ENCODE results near the gene CDH4. TPM values are rescaled to one million over a fixed set of nuclear protein-coding genes. Genes with fewer than 3 reads are reported as not detected.
A peak's percentile ranks its signal among the peaks of the same experiment; 100 is the strongest.
"Not testable (repeated sequence)": the region's sequence is repeated elsewhere in the genome, so short reads cannot be mapped to it uniquely, and the experiment has no call there.

CDH4 gene
- total RNA-seq, 1 experiment from 2014 or later: not detected

- H3K27me3 ChIP-seq (ENCODE audit: low read length); H3K36me3 ChIP-seq (ENCODE audit: insufficient read depth, low read length); H3K4me1 ChIP-seq (ENCODE audit: low read length); DNase-seq; H3K79me2 ChIP-seq (ENCODE audit: low read length); H3K9ac ChIP-seq (ENCODE audit: low read length); H3K9me2 ChIP-seq (replicated peaks; ENCODE audit: insufficient read depth, low read length); H4K20me1 ChIP-seq (ENCODE audit: insufficient read depth, low read depth, low read length); H3K4me3 ChIP-seq (ENCODE audit: low read length); H3K4me2 ChIP-seq (ENCODE audit: low read depth, low read length, poor library complexity, severe bottlenecking); H3K27ac ChIP-seq (ENCODE audit: low read length); H3K9me3 ChIP-seq (ENCODE audit: low read length); H2AFZ ChIP-seq (ENCODE audit: low read length): not testable (repeated sequence)
These were observed 696.0 kb downstream of the CDH4 start for GRCh38 chr20:61948056-61948455.

- Histone ChIP-seq H3K9ac (ENCODE audit: low read length) (no peak overlapping the region), H3K4me3 (ENCODE audit: low read length) (no peak overlapping the region), H3K79me2 (ENCODE audit: low read length) (no peaks in the 10 kb centered on the region), H3K9me2 (replicated peaks; ENCODE audit: insufficient read depth, low read length) (no peaks in the 10 kb centered on the region), H3K27me3 (ENCODE audit: low read length) (no peaks in the 10 kb centered on the region), H3K27ac (ENCODE audit: low read length) (no peak overlapping the region), H3K4me2 (ENCODE audit: low read depth, low read length, poor library complexity, severe bottlenecking) (no peak overlapping the region), H2AFZ (ENCODE audit: low read length) (no peak overlapping the region), H3K4me1 (ENCODE audit: low read length) (no peaks in the 10 kb centered on the region), H3K9me3 (ENCODE audit: low read length) (no peaks in the 10 kb centered on the region), H4K20me1 (ENCODE audit: insufficient read depth, low read depth, low read length) (no peaks in the 10 kb centered on the region), H3K36me3 (ENCODE audit: insufficient read depth, low read length) (no peaks in the 10 kb centered on the region)
- no peak for DNase-seq
These were observed 696.7 kb downstream of the CDH4 start for GRCh38 chr20:61948586-61949362.

DNA sequence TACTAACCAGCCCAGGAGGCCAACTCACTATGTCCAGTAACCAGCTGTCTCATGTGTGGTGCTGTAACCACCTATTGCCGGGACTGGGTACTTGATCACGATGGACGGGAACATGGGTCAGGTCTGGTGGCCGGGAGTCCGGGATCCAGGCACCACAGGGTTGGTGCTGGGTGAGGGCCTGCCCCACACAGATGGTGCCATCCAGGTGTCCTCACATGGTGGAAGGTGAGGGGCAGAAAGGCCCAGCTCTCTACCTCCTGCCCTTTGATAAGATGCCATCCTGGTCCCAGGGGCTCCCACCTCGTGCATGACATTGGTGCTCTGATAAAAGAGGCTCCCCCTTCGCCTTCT is 697.3 kb downstream of the CDH4 start:
- Histone ChIP-seq H2AFZ (ENCODE audit: low read length) (no peak overlapping the region), H4K20me1 (ENCODE audit: insufficient read depth, low read depth, low read length) (peaks cover 1% of the 10 kb centered on the region), H3K9ac (ENCODE audit: low read length) (no peak overlapping the region), H3K27ac (ENCODE audit: low read length) (no peak overlapping the region), H3K79me2 (ENCODE audit: low read length) (no peaks in the 10 kb centered on the region), H3K27me3 (ENCODE audit: low read length) (no peaks in the 10 kb centered on the region), H3K4me2 (ENCODE audit: low read depth, low read length, poor library complexity, severe bottlenecking) (no peak overlapping the region), H3K9me2 (replicated peaks; ENCODE audit: insufficient read depth, low read length) (no peaks in the 10 kb centered on the region), H3K36me3 (ENCODE audit: insufficient read depth, low read length) (no peaks in the 10 kb centered on the region), H3K9me3 (ENCODE audit: low read length) (no peaks in the 10 kb centered on the region), H3K4me1 (ENCODE audit: low read length) (no peaks in the 10 kb centered on the region), H3K4me3 (ENCODE audit: low read length) (no peak overlapping the region)
- DNase-seq: no peak

GRCh38 chr20:61949714-61950640 is 697.9 kb downstream of the CDH4 start:
- Histone ChIP-seq H3K27me3 (ENCODE audit: low read length) (no peaks in the 10 kb centered on the region), H4K20me1 (ENCODE audit: insufficient read depth, low read depth, low read length) (peaks cover 8% of the 10 kb centered on the region), H3K79me2 (ENCODE audit: low read length) (no peaks in the 10 kb centered on the region), H3K4me2 (ENCODE audit: low read depth, low read length, poor library complexity, severe bottlenecking) (no peak overlapping the region), H3K9me3 (ENCODE audit: low read length) (no peaks in the 10 kb centered on the region), H3K9ac (ENCODE audit: low read length) (no peak overlapping the region), H3K36me3 (ENCODE audit: insufficient read depth, low read length) (no peaks in the 10 kb centered on the region), H3K27ac (ENCODE audit: low read length) (no peak overlapping the region), H3K9me2 (replicated peaks; ENCODE audit: insufficient read depth, low read length) (no peaks in the 10 kb centered on the region), H3K4me1 (ENCODE audit: low read length) (no peaks in the 10 kb centered on the region), H3K4me3 (ENCODE audit: low read length) (no peak overlapping the region), H2AFZ (ENCODE audit: low read length) (no peak overlapping the region)
- peak; percentile 34 for DNase-seq

DNA sequence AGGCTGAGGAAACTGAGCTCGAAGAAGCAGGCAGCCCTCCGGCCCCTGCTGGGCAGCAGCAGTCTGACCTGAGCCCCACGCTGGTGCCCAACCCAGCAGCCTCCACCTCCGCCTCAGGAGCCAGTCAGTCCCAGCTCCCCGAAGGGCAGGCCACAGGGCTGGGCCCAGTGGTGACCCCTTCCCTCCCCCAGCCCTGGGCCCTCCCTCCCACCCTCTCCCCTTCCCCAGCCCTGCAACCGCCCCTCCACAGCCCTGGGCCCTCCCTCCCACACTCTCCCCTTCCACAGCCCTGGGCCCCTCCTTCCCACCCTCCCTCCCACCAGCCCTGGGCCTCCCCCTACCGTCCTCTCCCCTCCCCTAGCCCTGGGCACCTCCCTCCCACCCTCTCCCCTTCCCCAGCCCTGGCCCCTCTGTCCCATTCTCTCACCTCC is 698.6 kb downstream of the CDH4 start:
- H3K79me2 ChIP-seq (ENCODE audit: low read length): no peaks in the 10 kb centered on the region
- no peaks in the 10 kb centered on the region for H3K4me1 ChIP-seq (ENCODE audit: low read length)
- no peak overlapping the region for H2AFZ ChIP-seq (ENCODE audit: low read length)
- H4K20me1 ChIP-seq (ENCODE audit: insufficient read depth, low read depth, low read length): peaks cover 10% of the 10 kb centered on the region
- H3K4me2 ChIP-seq (ENCODE audit: low read depth, low read length, poor library complexity, severe bottlenecking): no peak overlapping the region
- no peak overlapping the region for H3K9ac ChIP-seq (ENCODE audit: low read length)
- H3K27me3 ChIP-seq (ENCODE audit: low read length): no peaks in the 10 kb centered on the region
- H3K36me3 ChIP-seq (ENCODE audit: insufficient read depth, low read length): no peaks in the 10 kb centered on the region
- DNase-seq: peak; percentile 9
- H3K4me3 ChIP-seq (ENCODE audit: low read length): no peak overlapping the region
- no peak overlapping the region for H3K27ac ChIP-seq (ENCODE audit: low read length)
- no peaks in the 10 kb centered on the region for H3K9me2 ChIP-seq (replicated peaks; ENCODE audit: insufficient read depth, low read length)
- no peaks in the 10 kb centered on the region for H3K9me3 ChIP-seq (ENCODE audit: low read length)

DNA sequence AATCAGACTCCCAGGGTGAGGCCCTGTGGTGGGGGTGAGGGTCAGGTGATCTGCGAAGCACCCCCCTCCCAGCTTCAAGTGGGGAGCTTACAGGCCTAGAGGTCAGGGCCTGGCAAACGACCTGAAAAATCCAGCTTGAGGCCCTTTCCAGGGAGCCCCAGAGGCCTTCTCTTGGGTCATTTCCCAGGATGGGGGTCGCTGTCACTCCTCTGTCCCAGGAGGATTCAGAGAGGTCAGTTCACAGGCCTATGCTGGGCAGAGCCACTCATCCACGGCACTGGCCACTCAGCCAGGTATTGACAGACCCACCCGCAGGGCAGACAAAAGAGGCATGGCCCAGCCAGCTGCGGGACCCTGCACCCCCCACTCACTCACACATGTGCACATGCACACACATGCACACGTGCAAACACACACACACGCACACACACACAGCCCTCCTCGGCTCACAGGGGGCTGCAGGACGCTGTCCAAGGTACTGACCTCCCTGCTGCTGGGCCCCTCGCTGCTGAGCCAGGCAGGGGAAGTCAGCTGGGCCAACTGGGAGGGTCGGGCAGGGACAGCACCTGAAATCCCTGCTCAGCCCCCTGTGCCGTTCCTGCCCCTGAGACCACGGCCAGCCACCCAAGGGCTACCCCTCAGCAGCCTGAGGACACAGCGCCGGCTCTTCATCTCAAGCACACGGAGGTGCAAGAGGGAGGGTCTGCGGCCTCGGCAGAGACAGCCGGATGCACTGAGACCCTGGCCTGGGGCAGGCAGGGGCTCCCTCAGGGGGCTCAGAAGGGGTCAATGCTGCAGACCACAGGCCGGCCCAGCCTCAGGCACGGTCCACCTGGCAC is 699.9 kb downstream of the CDH4 start:
- H3K4me3 ChIP-seq (ENCODE audit: low read length): no peak overlapping the region
- H3K79me2 ChIP-seq (ENCODE audit: low read length): no peaks in the 10 kb centered on the region
- no peak overlapping the region for H3K4me2 ChIP-seq (ENCODE audit: low read depth, low read length, poor library complexity, severe bottlenecking)
- peaks cover 18% of the 10 kb centered on the region for H4K20me1 ChIP-seq (ENCODE audit: insufficient read depth, low read depth, low read length)
- no peaks in the 10 kb centered on the region for H3K9me3 ChIP-seq (ENCODE audit: low read length)
- no peaks in the 10 kb centered on the region for H3K36me3 ChIP-seq (ENCODE audit: insufficient read depth, low read length)
- H2AFZ ChIP-seq (ENCODE audit: low read length): no peak overlapping the region
- H3K27ac ChIP-seq (ENCODE audit: low read length): no peak overlapping the region
- DNase-seq: peak; percentile 57
- H3K27me3 ChIP-seq (ENCODE audit: low read length): no peaks in the 10 kb centered on the region
- no peaks in the 10 kb centered on the region for H3K9me2 ChIP-seq (replicated peaks; ENCODE audit: insufficient read depth, low read length)
- H3K9ac ChIP-seq (ENCODE audit: low read length): no peak overlapping the region
- H3K4me1 ChIP-seq (ENCODE audit: low read length): no peaks in the 10 kb centered on the region

GRCh38 chr20:61953037-61954021 is 701.3 kb downstream of the CDH4 start:
- Histone ChIP-seq H3K27me3 (ENCODE audit: low read length) (no peaks in the 10 kb centered on the region), H2AFZ (ENCODE audit: low read length) (no peak overlapping the region), H3K9ac (ENCODE audit: low read length) (no peak overlapping the region), H3K79me2 (ENCODE audit: low read length) (no peaks in the 10 kb centered on the region), H3K9me3 (ENCODE audit: low read length) (no peaks in the 10 kb centered on the region), H3K4me2 (ENCODE audit: low read depth, low read length, poor library complexity, severe bottlenecking) (no peak overlapping the region), H3K4me3 (ENCODE audit: low read length) (no peak overlapping the region), H4K20me1 (ENCODE audit: insufficient read depth, low read depth, low read length) (peaks cover 18% of the 10 kb centered on the region), H3K27ac (ENCODE audit: low read length) (no peak overlapping the region), H3K36me3 (ENCODE audit: insufficient read depth, low read length) (no peaks in the 10 kb centered on the region), H3K4me1 (ENCODE audit: low read length) (no peaks in the 10 kb centered on the region), H3K9me2 (replicated peaks; ENCODE audit: insufficient read depth, low read length) (no peaks in the 10 kb centered on the region)
- DNase-seq: no peak

All from Karpas-422 (cell line).